HG03439 (cell line): ENCODE results near the gene DSPP.

Experiments used
- ATAC-seq: cut with Tn5 transposase; IDR thresholded peaks from one replicate; pipeline ENCODE4 v1.9.1; 2021; ENCODE audit warnings: mild to moderate bottlenecking, moderate library complexity; ENCODE audit not compliant: unreplicated experiment

DSPP gene

DNA sequence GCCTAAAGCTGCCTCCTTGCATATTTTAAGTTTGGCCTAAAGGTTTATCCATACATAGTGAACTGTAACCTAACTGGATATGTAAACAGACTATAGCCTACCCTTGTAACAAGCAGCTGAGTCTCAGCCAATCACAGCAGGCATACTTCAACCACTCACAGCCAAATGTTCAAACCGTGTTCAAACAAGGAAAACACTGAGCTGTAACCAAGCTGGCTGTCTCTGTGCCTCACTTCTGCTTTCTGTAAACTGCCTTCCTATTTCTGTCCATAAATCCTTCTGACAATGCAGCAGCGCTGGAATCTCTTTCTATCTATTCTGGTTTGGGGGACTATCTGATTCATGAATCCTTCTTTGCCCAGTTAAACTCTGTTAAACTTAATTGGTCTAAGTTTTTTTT lies 16.4 kb downstream of the DSPP start:
- ATAC-seq = no peak

DNA sequence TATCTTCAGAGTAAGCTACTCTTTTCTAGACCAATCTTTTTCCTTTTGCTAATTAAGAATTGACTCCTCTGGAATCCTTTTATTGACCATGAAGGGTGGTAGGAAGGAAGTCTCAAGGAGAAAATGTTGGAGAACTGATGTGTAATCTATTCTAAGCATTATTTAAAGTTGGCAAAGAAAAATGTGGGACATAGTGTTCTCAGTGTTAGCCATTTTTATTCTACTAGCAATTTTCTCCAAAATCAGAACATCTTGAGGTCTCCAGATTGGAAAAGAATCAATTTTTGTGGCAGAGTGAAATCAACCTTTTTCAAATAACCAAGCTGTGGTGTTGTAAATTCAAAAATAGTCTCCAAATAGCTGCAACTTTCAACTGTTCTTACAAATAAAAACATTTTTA lies 23.3 kb downstream of the DSPP start:
- ATAC-seq = no peak

DNA sequence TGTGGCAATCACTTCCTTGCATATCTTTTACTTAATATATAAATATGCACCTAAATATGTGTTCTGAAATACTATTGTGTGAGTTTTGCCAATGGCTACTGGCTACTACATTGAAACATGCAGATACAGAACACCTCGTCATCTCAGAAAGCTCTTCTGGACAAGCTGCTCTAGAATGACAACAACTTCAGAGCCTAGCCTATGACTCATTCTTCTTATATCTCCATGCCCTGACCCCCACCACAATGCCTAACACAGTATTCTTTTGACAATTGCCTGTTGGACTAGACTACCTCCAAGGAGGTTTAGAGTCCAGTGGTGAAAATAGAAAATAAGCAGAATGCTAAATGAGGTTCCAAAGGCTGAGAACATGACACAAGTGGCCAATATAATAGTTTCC lies 24.1 kb downstream of the DSPP start:
- no peak for ATAC-seq

DNA sequence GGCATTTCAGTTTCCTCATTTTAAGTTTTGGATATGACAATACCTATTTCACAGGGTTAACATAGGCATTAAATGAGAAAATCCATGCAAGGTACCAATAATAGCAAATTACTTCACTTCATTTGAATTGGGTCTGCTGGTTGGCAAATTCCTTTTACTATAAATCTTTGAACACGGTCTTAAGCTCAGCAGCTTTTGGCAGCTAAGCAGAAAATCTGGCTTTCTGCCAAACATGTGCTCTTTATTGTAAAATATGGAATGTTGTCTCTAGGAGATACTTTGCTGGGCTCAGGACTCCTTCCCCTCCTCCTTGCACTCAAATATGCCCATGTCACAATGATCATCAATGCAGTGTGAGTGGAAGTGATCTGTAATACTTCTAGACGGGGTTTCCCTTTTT lies 24.9 kb downstream of the DSPP start:
- ATAC-seq = no peak

DNA sequence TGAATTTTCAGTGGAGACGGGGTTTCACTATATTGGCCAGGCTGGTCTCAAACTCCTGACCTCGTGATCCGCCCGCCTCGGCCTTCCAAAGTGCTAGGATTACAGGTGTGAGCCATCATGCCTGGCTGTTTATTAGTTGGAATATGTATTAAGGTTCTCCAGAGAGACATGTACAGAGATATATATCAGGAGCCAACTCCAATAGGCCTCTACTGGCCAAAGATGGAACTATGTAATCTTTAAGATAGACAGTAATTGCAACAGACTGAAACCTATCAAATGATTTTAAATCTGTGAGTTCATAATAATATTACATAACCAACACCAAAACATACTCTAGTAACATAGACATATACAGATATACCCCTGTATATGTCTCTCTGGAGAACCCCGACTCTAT lies 36.0 kb downstream of the DSPP start:
- no peak for ATAC-seq

DNA sequence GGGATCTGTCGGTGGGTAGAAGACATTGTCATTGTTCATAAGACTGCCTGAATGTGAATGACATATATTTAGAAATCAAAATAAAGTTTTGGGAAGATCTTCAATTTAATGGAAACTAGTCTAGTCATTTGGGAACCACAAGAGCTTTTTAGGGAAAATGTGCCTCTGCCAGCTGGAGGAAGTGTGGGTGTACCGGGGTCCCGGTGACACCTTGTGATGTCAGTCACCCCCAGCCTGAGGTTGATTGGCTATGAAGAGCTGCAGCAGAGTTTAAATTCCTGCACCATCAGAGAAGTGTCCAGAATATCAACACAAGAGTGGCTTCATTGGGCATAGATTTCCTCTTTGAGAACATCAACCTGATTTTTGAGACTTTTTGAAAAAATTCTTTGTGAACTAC lies 41.7 kb downstream of the DSPP start, which contains the start of gene DMP1:
TSS of gene DMP1 (plus strand) at position 301 of the 400 bp plus-strand sequence. CDS start 6,213 bp downstream, outside the sequence.
- ATAC-seq = no peak

DNA sequence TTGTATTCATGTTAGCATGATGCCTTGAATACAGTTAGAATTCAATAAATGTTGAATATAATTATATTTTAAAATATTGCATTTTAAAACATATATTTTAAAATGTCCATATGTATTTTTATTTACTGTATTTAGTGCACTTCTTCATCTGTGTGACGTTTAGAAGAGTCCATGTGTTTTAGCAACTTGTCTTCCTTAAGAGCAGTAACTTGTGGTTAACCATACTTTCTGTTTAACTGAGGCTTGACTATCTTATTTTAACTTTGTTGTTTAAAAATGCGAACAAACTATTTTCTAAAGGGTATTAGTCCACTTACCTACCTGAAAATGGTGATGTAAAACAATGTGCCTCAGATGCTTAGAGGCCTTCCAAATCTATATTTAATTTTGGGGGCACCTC lies 42.6 kb downstream of the DSPP start:
- no peak for ATAC-seq

DNA sequence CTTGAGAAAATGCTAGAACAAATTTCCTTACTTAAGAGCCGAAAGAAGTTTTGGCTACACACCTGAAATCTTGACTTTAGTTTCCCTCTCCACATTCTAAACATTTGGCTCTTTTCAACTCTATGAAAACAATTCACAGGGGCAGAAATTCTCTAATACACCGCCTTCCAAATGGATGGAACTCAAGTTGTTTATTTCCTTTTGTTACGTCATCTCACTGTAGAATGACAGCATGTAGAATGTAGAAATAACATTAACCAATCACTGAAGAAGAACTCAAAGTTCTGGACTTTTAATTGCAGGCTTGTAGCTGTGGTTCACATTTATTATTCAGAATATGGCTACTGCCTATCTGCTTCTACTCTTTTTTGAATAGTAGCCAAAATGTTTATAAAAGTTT lies 43.6 kb downstream of the DSPP start:
- no peak for ATAC-seq

DNA sequence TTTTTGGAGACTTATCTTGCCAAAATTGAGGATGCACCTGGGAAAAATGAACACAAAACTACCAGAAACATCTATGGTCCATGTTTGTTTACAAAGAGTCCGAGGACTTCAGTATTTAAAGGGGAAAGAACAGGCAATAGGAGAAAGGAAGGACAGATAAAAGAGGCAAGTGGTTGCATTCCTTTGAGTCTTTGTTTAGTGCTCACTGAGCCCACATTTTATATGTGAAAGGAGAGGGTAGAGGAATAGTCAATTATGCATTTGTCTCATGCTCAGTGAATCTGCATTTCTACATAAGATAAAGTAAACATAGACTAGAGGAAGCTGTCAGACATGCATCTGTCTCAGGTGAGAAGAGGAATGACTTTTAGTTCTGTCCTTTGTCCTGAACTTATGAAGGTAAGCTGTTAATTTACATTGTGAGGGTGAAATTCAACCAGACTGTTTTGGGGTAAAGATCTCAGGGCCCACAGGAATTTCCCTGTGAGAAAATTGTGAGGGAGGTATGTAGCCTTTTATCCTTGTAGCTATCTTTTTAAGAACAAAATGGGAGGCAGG lies 46.2 kb downstream of the DSPP start:
- no peak for ATAC-seq

DNA sequence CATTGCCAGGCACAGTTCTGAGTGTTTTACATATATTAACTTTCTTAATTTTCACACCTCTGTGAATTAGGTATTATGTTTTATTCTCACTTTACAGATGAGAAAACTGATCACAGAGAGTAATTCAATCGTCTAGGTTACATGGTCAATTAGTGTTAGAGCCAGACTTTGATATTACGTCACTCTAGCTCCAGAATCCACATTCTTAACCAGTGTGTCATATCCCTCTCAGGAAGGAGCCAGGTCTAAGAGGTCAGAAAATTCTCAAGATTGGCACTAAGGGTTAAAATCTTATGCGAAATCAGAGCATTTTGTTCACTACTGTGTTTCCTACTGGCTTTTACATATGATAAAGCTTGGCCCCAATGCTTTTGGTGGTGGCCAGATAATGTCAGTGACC lies 49.2 kb downstream of the DSPP start:
- ATAC-seq = no peak

DNA sequence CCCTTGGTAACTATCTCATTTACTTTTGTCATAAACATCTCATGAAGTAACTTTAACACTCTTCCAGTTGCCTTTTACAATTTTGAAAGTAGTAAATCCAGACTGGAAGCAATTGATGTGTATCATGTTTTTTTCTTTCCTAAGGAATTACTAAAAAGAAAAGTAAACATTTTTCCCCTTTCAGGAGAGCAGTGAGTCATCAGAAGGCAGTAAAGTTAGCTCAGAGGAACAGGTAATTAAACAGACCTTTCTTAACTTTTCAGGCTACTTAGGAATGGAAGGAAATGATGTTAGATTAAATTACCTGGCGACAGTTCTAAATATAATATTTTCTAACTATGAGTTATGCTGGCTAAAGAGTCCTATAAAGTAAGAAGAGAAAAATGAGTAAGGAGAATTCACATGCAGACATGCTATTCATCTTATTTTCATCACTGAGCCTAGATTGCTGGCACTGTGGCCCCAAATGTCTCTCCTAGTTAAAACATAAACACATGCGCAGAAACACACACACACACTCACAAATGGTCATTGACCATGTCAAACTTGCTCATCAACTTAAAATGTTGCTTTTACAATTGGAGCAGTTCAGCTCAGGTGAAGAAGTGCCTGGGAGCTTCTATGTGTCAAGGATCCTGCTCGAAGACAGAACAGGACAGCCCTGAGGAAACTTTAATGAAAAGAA lies 51.1 kb downstream of the DSPP start:
- ATAC-seq = no peak

DNA sequence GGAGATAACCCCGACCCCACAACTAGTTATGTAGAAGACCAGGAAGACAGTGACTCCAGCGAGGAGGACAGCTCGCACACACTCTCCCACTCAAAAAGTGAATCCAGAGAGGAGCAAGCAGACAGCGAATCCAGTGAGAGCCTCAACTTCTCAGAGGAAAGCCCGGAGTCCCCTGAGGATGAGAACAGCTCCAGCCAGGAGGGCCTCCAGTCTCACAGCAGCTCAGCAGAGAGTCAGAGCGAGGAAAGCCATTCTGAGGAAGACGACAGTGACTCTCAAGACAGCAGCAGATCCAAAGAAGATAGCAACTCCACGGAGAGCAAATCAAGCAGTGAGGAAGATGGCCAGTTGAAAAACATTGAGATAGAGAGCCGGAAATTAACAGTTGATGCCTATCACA lies 54.5 kb downstream of the DSPP start:
- ATAC-seq = no peak
